GM18907 (cell line): ENCODE measurements around the gene PLCB4.

Experiments used
- ATAC-seq: cut with Tn5 transposase; IDR thresholded peaks from one replicate; pipeline ENCODE4 v1.9.1; 2021; ENCODE audit warnings: mild to moderate bottlenecking, moderate library complexity; ENCODE audit not compliant: unreplicated experiment

PLCB4 gene

DNA sequence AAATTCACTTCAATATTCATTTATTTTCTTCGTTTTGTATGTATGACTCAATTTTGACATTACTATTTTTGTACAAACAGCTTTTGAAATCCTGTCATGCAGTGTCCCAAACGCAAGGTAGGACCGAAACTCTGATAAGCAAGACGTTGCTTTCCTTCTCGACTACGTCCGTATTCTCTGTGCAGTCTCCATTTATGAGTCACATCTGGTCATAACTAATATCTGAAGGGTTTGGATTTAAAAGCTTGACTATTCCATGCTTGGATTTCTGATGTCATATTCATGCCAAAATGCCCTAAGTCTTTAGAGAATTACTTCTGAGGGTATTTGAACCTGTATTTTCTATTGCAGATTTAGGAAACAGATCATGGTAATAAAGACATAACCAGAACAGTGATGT is 407.8 kb downstream of the PLCB4 start:
- no peak for ATAC-seq

DNA sequence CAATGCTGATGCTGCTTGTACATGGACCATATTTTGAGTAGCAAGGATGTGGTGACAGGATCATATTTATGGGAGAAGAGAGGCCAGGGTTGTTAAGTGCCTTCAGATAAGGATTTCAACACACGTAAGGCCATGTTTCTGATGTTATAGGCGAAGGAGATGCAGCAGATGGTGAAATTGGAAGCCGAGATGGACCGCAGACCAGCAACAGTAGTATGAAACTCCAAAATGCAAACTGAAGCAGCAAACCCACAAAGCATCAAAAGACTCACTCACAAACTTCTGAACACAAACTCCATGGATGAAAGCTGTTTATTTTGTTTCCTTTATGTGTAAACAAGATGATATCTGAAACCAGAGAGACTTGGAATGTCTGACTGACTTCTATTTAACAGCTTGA is 409.9 kb downstream of the PLCB4 start:
- ATAC-seq = no peak

DNA sequence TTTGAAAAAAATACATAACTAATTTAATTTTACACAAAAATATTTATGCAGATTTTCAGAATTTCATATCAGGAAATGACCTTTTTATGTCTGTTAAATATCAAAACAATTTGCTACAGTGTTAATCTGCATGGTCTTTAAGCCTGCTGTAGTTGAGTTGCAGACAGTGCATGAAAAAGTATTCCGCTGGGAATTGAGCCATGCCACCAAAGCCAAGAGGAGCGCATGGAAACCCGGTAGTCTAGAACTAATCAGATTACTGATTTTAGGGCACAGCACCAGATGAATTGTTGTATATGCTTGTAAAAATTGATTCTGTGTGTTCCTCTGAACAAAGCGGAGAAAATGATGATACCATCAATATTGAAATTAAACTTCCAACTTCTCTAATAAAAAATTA is 411.2 kb downstream of the PLCB4 start:
- no peak for ATAC-seq

DNA sequence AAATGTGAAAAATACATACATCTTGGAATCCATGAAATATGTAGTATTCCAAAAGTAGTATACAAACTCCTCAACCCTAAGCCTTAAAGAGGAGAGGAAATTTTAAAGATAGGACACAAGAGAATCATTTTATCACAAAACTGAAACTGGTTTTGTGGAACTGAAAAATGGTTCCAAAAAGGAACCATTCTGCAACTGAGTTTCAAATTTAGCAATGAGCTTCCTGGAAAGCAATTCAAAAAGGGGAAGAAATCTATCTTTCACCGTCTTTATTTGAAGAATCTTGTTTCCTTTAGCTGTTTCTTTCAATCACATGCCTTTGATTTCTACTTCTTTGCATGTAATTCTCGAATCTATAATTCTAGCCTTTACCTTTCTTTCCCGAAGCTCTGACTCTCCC is 413.3 kb downstream of the PLCB4 start:
- no peak for ATAC-seq

DNA sequence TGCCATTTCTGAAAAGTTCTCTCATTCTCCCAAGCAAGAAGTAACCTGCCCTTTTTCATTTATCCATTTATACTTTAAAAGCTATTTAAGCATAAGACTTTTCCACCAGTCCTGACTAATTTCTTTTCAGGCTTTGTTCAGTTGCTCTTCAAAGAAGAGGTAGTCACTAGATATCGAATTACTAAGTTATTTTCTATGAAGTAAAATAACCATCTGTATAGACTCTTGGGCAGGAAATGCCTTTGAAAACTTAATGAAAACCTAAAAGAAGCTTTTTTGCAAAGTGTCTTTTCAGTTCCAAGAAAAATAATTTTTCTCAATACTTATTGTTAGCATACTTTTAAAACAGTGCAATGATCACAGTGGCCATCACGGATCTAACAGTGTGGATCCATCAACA is 414.2 kb downstream of the PLCB4 start:
- ATAC-seq = no peak

DNA sequence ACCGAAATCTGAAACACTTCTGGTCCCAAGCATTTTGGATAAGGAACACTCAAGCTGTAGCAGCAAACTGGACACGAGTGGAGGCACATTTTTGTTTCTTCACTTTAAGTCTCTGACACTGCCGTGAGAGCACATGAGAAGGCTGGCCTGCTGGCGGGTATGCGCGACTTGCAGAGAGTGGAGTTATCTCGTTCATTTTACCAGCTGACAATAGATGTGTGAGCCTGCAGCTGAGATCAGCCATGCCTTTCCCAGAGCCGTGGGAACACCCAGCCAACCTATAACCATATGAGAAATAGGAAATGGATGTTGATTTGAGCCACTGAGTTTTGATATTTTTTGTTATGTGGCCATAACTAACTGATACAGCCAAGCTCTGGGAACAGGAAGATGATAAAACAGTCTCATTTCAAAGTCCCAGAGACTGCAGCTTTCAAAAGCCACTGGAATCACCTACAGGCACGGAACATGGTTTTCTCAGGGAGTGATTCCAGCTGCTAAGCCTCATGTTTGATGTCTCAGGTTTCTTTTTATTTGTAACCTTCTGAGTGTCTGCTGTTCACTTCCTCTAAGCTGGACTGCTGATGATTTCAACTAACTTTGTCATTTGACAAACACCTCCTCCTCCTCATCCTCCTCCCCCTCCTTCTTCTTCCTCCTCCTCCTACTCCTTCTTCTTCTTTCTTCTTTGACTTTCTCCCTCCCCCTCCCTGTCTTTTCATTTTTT is 416.9 kb downstream of the PLCB4 start:
- ATAC-seq = no peak

DNA sequence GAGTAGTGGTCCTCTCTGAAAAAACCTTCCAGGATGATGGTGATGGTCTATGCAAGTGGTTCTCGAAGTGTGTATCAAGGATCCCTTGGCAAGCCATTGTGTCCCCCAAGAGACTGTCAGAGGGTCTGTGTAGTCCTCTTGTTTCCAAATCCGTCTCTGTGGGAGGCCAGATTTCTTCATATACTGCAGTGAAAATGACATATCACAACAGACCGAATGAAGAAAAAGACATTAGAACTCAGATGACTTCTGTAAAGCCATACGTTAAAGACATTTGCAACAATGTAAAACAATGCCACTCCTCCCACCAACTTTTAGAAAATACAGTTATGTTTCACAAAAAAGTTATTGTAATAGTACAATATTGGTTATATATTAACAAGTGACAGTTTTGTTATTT is 418.3 kb downstream of the PLCB4 start:
- ATAC-seq = no peak

DNA sequence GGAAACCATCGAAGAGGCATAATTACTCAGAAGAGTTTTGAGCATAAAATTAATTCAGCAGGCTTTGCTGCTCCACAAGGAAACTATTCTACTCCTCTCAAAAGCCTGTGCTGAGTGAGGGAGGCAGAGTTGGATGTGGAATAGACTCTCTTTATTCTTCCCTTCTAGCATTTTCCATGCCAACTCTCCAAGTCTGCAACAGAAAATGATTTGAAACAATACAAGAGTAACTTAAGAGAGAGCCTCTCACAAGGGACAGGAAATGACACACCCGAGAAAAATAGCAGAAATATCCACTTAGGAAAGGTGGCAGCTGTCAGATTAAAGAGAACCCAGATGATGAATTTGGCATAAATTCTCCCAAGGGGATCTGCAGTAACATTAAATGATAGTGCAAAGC is 419.2 kb downstream of the PLCB4 start:
- no peak for ATAC-seq

DNA sequence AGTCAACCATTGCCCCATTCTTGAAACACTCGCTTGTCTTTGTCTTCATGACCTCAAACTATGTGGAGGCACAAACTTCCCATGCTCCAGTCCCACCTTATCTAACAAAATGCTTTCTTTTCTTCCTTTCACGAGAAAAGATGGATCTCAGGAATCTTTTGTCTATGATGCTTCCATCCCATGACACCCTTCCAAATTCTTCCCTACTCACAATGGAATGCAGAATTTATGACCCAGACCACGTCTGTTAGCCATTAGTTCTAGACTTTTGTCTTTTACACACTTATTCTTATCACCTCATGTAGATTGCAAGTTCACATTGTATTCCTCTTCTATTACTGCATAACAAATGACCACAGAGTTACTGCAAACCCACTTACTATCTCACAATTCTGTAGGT is 421.3 kb downstream of the PLCB4 start:
- no peak for ATAC-seq

DNA sequence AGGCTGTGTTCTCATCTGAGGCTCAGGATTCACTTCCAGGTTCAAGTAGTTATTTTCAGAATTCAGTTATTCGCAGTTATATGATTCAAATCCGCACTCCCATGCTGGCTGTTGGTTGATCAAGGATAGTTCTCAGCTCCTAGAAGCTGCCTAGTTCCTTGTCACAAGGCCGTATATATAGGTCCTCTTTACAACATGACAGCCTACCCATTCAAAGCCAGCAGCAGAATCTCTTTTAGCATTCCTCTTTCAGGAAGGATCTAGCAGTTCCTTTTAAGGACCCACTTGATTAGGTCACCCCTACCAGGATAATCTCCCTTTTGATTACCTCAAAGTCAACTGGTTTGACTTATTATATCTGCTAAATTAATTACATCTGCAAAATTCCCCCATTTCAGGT is 421.7 kb downstream of the PLCB4 start:
- ATAC-seq = no peak

DNA sequence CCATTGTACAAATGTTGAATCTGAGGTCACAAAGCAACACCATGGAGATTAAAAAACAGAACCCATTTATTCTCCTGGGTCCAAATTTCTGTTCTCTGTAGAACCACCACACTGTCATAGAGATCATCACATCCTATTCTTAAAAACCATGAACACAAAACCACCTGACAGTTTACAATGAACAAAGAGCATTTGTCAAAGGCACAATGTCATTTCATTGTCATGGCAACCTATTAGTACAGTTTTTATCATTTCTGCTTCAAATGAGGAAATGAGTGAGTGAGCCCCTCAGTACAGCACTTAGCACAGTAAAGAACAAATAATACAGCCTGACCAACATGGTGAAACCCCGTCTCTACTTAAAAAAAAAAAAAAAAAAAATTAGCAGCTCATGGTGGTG is 422.4 kb downstream of the PLCB4 start:
- no peak for ATAC-seq

DNA sequence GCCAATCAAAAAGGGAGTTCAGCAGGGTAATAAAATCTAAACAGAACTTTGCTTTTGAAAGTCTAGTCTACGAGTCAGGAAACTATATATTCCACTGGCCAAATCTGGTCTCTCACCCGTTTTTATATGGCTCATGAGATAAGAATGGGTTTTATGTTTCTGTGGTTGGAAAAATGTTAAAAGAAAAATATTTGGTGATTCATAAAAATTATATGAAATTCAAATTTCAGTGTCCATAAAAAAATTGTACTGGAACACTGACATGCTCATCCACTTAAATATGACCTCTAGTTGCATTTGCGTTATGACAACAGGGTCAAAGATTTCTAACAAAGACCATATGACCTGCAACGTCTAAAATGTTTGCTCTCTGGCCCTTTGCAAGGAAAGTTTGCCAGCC is 423.2 kb downstream of the PLCB4 start:
- ATAC-seq = no peak

DNA sequence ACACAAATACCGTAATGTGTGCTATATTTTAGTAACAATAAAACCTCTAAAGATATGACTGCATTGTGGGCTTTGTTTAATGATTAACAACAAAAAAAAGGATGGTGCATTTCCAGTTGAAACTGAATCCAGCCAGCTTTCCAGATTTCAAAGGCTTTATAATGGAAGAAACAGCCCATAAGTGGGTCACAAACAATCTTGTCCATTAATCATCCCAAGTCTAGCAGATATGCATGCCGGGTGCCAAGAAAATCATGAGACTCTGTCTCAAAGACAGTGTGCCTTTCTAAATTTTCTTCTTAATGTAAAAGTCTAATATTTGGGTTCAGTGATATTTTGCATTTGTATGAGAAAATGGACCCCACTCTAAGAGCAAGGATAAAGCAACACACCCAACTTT is 424.9 kb downstream of the PLCB4 start:
- ATAC-seq = no peak

DNA sequence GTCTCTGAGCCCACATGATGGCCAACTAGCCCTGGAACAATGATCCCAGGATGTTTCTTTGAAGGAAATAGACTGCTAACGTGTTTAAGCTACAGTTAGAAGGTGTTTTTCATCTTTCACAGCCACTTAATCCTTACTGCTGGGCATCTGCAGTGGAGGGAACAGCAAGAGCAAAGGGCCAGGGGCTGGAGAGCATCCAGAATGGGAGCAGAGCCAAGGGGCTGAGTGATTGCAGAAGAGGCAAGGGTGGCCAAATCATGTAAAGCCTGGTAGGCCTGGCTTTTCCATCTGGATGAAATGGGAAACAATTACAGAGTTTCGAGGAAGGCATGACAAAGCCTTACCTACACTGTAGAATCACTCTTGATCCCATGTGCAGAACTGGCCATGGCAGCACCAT is 426.8 kb downstream of the PLCB4 start:
- ATAC-seq = no peak

DNA sequence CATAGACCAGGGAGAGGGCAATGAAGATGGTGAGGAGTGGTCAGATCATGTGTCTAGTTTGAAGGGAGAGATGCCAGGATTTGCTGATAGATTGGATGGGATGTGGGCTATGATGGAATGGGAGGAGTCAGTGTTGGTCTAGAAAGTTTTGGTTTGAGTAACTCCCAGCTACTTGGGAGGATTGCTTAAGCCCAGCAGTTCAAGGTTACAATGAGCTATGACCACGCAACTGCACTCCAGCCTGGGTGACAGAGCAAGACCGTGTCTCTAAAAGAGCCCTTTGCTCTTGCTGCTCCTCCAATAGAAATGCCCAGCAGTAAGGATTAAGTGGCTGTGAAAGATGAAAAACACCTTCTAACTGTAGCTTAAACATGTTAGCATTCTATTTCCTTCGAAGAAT is 427.3 kb downstream of the PLCB4 start:
- no peak for ATAC-seq

DNA sequence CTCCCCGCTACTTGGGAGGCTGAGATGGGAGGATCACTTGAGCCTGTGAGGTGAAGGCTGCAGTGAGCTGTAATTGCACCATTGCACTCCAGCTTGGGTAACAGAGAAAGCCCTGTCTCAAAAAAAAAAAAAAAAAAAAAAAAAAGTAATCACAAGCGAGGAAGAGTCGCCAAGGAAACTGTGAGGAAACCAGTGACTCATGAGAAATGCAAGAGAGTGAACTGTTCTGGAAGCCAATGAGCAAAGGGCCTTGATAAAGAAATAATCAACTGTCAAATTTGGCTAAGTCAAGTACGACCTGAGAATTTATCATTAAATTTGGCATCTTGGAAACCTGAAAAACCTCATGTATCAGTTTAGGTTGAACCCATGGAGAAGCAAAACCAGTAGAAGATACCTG is 429.4 kb downstream of the PLCB4 start:
- ATAC-seq = no peak

DNA sequence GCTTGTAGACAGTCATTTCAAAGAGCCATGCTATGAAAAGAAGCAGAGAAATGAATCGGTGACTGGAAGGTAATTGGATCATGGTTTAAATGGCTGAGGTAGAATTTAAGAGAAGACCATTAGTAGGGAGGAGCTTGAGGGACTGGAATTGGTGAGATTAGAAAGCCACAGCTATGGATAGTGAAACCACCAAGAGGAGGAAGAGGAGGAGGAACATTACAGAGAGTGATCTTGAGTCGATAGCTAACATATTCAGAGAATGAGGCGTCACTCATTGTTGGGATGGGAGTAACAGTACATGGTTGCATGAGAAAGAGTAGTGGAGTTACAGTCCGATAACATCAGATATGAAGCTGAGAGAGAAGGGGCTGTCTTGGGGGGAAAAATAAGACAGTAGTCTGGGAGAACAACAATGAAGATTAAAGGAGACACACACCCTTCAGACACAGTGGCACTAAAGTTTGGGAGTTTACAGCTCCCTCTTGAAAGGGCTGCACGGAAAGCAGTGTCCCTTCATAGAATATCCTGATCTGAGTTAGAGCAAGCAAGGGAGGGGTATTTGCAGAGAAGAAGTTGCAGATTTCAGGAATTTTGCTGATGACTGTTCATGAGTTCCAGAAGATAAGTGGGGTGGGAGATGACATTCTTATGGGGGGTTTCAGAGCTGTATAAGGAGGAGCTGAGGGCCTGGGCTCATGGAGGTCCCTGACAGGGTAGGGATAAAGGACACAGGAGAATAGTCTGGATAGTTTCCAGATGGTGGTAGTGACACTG is 430.4 kb downstream of the PLCB4 start:
- ATAC-seq = no peak

DNA sequence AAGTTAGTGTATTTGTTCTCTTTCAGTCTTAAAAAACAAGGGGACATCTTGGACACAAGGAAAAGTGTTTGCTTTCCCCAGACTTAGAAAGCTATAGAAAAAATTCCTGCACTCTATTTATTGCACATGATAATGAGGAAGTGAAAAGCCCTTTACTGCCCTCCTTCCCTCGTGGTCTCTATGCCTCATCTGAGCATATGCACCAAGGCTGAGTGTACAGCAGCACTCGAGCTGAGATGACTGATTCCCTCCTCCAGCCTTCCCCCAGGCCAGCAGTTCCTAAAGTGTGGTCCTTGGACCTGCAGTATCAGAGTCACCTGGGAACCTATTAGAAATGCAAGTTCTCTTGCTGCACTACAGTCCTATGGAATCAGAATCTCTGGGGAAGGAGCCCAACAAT is 431.2 kb downstream of the PLCB4 start:
- ATAC-seq = peak; percentile 44

DNA sequence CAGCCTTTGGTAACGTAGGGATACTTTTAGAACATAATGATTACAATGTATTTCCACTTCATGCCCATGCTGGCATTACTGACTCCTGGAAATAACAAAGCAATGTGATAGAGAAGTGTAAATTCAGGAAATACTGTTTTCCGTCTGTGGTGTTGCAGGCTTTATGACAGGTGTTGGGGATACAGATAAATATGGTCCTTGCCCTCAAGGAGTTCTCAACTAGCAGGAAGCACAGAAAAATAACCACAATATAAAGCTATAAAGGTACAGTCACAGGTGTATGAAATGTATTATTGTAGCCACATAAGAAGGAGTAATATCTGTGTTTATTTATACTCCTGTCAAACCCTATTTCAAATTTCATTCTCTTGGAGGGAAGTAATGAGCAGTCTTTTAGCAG is 432.6 kb downstream of the PLCB4 start:
- no peak for ATAC-seq

DNA sequence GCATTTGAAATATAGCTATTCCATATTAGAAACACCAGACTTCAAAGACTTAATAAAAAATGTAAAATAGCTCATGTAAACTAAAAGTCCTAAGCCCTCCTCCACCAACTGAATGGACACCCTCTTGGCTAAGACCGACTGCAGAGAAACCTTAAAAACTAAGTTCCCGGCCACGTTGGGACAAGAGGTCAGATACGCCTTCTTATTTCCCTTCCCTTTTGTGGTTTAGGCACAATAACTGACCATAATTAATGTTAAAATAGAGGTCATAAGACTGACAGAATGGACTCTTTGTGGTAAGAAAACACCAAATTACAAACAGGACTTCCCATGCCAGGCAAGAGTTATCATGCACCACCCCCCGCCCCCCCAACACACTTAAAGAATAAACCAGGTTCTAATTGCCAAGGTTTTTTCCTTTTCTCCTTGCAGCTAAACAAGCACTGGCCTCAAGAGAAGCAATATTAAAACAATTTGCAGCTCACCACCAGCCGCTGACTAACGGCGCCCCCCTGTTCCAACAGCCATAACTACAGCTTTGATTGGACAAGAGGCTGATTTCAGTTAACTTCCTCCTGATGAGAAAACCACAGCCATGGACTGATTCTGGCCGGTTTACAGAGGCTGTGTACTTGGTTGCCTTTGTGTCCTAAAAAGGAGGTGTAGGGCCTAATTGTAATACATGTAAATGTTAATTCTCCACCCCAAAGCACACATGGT is 434.8 kb downstream of the PLCB4 start:
- ATAC-seq = no peak

DNA sequence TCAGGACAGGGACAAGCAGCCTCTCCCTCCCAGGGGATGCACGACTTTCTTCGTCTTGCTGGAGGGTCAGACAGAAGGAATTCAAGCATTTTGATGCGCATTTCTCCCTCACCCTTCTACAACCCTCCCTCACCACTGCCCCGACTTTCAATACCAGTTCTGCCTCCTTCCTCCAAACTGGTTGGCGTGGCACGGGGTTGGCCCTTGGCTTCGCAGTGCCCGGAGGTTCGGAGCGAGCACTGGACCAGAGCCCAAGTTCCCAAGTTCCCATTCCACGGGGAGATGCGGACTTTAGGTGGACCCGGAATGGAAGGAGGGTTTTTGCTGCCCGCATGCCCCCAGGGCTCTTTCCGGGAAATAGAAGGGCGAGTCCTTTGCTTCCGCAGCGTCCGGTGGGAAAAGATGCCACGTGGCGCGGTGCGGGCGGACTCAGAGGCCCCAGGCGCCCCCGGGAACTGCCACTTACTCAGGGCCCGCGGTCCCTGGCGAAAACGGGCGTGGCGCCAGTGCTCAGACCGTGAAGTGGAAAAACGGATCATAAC is 437.5 kb downstream of the PLCB4 start:
- ATAC-seq = no peak

DNA sequence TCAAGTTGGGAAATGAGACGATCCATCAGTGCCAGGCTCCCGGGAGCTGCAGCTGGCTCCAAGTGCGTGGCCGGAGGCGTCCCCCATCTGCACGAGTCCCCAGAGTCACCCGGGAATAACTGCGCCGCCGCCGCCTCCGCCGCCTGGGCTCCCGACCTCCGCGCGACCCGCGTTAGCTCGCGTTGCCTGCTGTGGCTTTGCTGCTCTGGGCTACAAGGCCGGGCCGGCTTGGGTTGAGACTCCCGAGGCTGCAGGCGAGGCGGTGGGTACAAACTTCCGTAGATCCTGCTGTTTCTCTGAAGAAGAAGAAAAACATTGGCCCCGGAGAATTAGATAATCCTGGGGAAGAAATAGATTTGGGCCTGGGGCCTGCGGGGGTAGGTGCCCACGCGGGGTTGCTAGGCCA is 438.1 kb downstream of the PLCB4 start:
- ATAC-seq = no peak
